Activated T-cell treated with anti-CD3 and anti-CD28 coated beads, Interleukin-2, amount 50 U/mL, for 72 hours (primary cell): Measurements from ENCODE around the gene BCAR3. TPM values are rescaled to one million over a fixed set of nuclear protein-coding genes. Genes with fewer than 3 reads are reported as not detected.

Experiments used
- ATAC-seq, 2 donors: fragments of 150-1000 bp; cut with Tn5 transposase; replicated peaks in 1 of 2; 2 replicates each; pipeline ENCODE4 v1.10.0; 2021; ENCODE audit warnings: moderate library complexity in 2 of 2, mild to moderate bottlenecking in 1 of 2
- DNase-seq, 2 donors: peaks; one replicate each; pipeline ENCODE4 v3.0.0; 2021 to 2022; ENCODE audit warnings: mixed read lengths in 1 of 2
- H3K27ac Mint-ChIP-seq: one replicate; pipeline ENCODE4 v1.8.0; 2022; ENCODE audit warnings: mild to moderate bottlenecking, moderate library complexity, mixed read lengths
- H3K27me3 Mint-ChIP-seq: one replicate; pipeline ENCODE4 v1.8.0; 2022; ENCODE audit warnings: low read depth, mixed read lengths
- H3K36me3 Mint-ChIP-seq, 2 donors: one replicate each; pipeline ENCODE4 v1.8.0; 2022; ENCODE audit warnings: mixed read lengths in 2 of 2, mild to moderate bottlenecking in 1 of 2; ENCODE audit not compliant: insufficient read depth in 2 of 2
- H3K4me1 Mint-ChIP-seq: one replicate; pipeline ENCODE4 v1.8.0; 2022; ENCODE audit warnings: low read depth, mixed read lengths
- H3K4me3 Mint-ChIP-seq, 2 donors: one replicate each; pipeline ENCODE4 v1.8.0; 2022; ENCODE audit warnings: mild to moderate bottlenecking in 2 of 2, mixed read lengths in 2 of 2, moderate library complexity in 2 of 2
- H3K9me3 Mint-ChIP-seq, 2 donors: one replicate each; pipeline ENCODE4 v1.8.0; 2022; ENCODE audit warnings: mixed read lengths in 2 of 2
- total RNA-seq, 2 donors: library from RNA; stranded (reverse); gene quantifications; one replicate each; pipeline ENCODE4 v1.2.3, GENCODE V29; 2022

Gene BCAR3
- total RNA-seq, 2 donors from 2014 or later: 3.1 to 3.2 TPM

DNA sequence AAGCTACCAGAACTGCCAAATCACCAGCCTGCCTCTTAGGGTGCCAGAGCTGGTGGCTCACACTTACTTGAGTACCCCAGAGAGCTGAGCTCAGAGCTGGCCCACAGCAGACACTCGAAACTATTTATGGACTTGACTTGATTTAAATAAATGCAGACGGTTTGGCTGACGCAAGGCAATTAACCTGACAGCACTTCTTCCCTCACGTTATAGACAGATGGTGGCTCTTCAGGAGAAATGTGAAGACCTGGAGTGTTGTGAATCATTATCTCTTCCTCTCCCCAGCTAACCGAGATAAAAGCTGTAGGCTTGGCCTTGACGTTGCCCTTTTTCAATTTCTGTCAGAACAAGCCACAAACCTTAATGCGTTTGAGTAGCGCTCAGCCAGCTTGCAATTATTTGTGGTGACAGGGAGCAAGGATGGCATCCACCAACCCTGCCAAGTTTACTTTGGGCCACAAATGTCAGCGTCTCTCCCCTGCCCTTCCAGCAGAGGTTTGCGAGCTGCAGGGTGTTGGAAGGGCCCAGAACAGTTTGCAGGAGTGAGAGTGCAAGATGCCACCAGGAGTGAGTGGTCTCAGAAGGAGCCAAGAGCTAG, 34.0 kb upstream of the BCAR3 start:
- Mint-ChIP-seq H3K9me3 (peaks cover 0 to 4% of the 10 kb centered on the region in 2 donors), H3K4me1 (peaks cover 50% of the 10 kb centered on the region), H3K27ac (no peak overlapping the region), H3K4me3 (peak overlapping the region; percentile 8 to 45), H3K27me3 (peaks cover 28% of the 10 kb centered on the region), H3K36me3 (peaks cover 7 to 12% of the 10 kb centered on the region in 2 donors)
- ATAC-seq: peak; percentile 78 to 79
- peak; percentile 52 to 58 for DNase-seq

DNA sequence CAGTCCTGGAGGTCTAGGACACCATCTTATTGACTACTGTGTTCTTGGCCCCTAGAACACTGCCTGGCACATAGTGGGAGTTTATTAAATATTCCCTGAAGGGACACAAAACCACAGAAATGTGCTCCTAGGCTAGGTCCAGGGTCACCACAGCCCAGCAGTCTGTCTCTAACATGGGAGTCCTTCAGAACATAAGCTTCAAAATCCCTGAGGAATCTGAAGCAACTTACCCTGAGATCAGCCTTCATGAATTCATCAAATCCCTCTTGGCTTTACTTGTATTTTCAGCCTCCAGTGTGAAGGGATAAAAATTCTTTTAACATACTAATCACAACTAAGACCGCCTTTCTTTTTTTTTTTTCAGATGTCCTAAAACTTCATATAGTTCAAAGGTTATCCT, 32.7 kb upstream of the BCAR3 start:
- ATAC-seq: no peak
- H3K27me3 Mint-ChIP-seq: peaks cover 31% of the 10 kb centered on the region
- no peak overlapping the region for H3K4me3 Mint-ChIP-seq
- peaks cover 54% of the 10 kb centered on the region for H3K4me1 Mint-ChIP-seq
- H3K36me3 Mint-ChIP-seq: peaks cover 7 to 12% of the 10 kb centered on the region in 2 donors
- H3K27ac Mint-ChIP-seq: no peak overlapping the region
- peaks cover 0 to 4% of the 10 kb centered on the region in 2 donors for H3K9me3 Mint-ChIP-seq
- no peak for DNase-seq

DNA sequence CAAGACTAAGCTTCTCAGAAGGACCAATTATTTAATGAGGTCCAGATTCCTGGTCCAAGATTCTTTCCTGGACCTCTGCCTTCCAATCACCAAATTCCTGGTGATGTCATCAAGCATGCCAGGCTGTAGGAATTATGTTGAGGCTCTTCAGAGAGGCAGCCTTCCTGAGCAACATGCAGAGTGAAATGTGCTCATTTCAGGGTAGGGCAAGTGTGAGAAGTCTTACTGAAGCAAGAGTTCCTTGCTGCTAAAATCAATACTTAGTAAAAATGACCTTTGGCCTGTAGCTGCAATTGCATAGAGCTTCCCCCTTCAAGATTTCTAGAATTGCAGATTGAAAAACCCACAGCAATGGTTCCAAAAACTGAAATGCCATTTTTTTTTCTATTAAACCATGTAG, 31.7 kb upstream of the BCAR3 start:
- no peak for DNase-seq
- Mint-ChIP-seq H3K27ac (no peak overlapping the region), H3K4me1 (peaks cover 64% of the 10 kb centered on the region), H3K27me3 (peaks cover 31% of the 10 kb centered on the region), H3K9me3 (peaks cover 0 to 4% of the 10 kb centered on the region in 2 donors), H3K4me3 (no peak overlapping the region), H3K36me3 (peaks cover 7 to 12% of the 10 kb centered on the region in 2 donors)
- no peak for ATAC-seq

DNA sequence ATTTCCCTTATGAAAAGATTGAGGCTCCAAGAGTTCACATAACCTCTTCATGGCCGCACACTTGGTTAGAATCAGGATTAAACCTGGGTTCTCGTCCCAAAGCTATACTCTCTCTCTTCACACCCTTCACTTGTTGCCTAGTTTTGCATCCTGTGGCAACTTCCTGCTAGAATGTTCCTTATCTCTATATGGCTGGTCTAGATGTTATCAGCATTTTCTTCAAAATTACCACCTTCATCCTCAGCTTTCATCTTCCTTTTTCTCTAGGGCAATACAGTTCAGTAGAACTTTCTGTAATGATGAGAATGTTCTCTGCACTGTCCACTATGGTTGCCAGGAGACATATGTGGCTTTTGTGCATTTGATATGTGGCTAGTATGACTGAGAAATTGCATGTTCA, 31.1 kb upstream of the BCAR3 start:
- Mint-ChIP-seq H3K4me1 (peaks cover 70% of the 10 kb centered on the region), H3K27ac (no peak overlapping the region), H3K27me3 (peaks cover 31% of the 10 kb centered on the region), H3K9me3 (peaks cover 0 to 4% of the 10 kb centered on the region in 2 donors), H3K4me3 (peak overlapping the region in 1 of 2 donors; percentile 3), H3K36me3 (peaks cover 7 to 9% of the 10 kb centered on the region in 2 donors)
- ATAC-seq: no peak
- no peak for DNase-seq

DNA sequence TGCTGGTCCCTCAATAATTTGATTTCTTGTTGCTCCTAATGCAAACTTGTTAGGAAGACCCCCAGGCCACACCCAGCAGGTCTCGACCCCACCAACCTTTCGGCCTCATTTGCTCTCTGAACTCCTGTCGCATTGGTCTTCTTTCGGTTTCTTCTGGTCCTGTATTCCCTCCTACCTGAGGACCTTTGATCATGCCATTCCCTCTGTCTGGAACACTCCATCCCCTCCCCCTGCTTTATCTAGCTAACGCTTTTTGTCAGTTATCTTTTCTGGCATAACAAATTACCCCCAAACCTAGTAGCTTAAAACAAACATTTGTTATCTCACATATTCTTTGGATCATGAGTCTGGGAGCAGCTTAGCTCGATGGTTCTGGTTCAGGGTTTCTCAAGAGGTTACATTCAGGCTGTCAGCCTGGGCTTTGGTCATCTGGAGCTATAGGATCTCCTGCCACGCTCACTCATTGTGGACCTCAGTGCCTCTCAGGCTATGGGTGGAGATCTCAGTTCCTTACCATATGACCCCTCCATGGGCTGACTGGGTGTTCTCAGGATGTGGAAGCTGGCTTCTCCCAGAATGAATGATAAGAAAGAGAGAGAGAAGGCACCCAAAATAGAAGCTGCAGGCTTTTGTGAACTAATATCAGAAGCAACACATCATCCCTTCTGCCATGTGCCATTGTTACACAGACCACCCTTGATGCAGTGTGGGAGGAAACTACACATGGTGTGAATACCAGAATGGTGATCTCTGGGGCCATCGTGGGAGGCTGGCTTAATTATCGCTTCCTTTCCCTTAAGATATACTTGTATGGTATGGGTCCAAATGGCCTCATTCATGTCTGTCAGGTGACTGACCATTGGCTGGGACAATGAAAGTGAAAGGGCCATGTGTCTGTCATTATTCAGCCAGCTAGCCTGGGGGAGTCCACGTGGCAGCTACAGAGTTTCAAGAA, 29.1 kb upstream of the BCAR3 start:
- no peak for ATAC-seq
- H3K27me3 Mint-ChIP-seq: peaks cover 31% of the 10 kb centered on the region
- peaks cover 57% of the 10 kb centered on the region for H3K4me1 Mint-ChIP-seq
- no peak for DNase-seq
- H3K9me3 Mint-ChIP-seq: no peaks in the 10 kb centered on the region
- H3K27ac Mint-ChIP-seq: no peak overlapping the region
- no peaks in the 10 kb centered on the region for H3K36me3 Mint-ChIP-seq
- H3K4me3 Mint-ChIP-seq: no peak overlapping the region

DNA sequence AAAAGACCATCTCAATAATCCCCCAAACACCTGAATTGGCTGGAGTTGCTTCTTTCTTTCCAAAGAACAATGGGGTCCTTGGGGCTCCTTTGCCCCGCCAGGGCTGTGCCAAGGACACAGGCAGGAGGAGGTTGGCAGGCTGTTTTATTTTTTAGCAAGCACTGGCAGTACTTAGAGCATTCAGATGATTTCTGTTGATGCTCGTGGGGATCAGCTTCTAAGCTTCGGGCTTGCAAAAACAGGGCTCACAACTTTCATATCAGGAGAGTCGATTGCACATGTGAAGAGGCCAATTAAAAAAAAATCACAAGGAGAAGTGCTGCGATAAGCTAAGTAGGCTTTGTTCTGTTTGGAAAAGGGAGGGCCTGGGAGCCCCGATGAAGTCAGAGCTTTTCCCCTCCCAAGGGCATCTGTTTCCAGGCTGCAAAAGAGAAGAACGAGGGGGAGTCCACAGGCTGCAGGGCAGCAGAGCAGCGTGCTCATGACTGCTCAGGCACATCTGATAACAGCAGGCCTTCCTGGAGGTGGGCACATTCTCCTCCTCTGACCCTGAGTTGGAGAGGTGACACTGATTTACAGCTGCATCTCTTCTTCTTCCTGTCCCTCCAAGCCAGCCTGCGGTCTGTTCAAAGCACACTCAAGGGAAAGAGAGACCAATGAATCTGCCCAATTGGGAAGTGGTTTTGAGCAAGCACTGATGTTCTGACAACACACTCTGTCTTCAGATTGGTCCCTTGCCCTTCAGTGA, 27.3 kb upstream of the BCAR3 start:
- peak overlapping the region; percentile 66 for H3K27ac Mint-ChIP-seq
- peaks cover 47% of the 10 kb centered on the region for H3K4me1 Mint-ChIP-seq
- peak; percentile 12 to 14 for ATAC-seq
- peaks cover 33% of the 10 kb centered on the region for H3K27me3 Mint-ChIP-seq
- H3K36me3 Mint-ChIP-seq: no peaks in the 10 kb centered on the region
- H3K4me3 Mint-ChIP-seq: peak overlapping the region; percentile 47 to 68
- no peaks in the 10 kb centered on the region for H3K9me3 Mint-ChIP-seq
- DNase-seq: no peak

DNA sequence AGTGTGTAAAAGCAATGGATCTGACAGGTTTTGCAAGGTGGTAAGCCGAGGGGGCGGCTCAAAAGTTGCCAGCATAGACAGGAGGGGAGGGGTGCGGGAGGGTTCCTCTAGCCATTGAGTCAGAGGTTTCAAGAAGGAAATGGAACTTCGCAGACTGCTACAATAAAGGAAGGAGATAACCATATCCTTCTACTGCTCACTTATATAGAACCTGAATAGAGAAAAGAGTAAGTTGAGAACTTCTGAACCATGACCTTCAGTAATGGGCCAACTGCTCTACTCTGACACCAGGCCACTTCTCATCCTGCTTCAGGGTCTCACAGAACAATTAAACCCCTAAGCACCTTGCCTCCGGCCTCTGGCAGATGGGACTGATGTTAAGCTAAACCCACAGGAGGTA, 26.3 kb upstream of the BCAR3 start:
- H3K4me1 Mint-ChIP-seq: peaks cover 46% of the 10 kb centered on the region
- DNase-seq (peak; percentile 58 to 71), ATAC-seq (peak; percentile 96 to 98)
- peaks cover 33% of the 10 kb centered on the region for H3K27me3 Mint-ChIP-seq
- peak overlapping the region; percentile 47 to 68 for H3K4me3 Mint-ChIP-seq
- no peaks in the 10 kb centered on the region for H3K36me3 Mint-ChIP-seq
- H3K27ac Mint-ChIP-seq: no peak overlapping the region
- no peaks in the 10 kb centered on the region for H3K9me3 Mint-ChIP-seq

DNA sequence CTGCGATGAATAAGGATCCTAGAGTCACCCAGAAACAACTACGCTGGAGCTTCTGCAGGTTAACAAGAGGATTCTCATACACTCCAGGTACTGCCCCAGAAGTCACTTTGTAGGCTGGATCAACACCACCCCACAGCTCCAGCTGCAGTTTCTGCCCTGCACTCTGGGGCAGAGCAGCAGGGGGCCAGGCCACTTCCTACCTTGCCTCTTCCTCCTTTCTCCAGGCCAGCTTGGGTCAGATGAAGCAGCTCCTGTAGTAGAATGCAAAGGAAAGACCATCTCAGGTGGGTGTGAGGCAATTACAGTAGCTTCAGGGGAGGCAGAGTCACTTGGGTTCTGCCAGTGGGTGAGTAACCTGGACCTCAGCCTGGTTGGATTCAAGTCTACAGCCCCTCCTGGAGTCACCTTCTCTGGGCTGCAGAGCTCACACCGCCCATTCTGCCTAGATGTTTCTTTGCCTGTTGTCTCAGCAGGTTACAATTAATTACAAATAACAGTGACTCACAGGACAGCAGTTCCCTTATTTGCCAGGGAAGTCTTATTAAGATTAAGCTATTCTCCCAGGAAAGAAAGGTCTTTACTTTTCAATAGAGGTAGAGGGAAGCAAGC, 24.4 kb upstream of the BCAR3 start:
- Mint-ChIP-seq H3K27ac (no peak overlapping the region), H3K4me1 (peaks cover 44% of the 10 kb centered on the region), H3K4me3 (no peak overlapping the region), H3K27me3 (peaks cover 17% of the 10 kb centered on the region), H3K9me3 (no peaks in the 10 kb centered on the region), H3K36me3 (no peaks in the 10 kb centered on the region)
- DNase-seq: no peak
- no peak for ATAC-seq

DNA sequence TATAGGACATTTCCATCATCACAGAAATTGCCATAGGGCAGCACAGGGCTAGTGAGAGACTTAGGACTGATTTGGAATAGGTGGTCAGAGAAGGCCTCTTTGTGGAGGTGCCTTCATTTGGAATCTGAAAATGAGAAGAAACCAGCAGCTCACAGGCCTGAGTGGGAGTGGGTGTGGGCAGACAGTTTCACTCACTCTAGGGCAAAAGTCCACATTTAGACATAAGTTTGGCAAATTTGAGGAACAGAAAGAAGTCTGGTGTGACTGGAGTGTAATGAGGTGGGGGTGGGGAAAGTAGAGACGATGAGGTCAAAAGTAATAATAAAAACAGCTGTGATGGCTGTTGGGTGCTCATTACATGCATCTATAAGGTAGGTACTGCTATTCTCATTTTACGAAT, 22.4 kb upstream of the BCAR3 start:
- Mint-ChIP-seq H3K36me3 (no peaks in the 10 kb centered on the region), H3K27me3 (peaks cover 9% of the 10 kb centered on the region), H3K9me3 (no peaks in the 10 kb centered on the region), H3K27ac (no peak overlapping the region), H3K4me1 (peaks cover 34% of the 10 kb centered on the region), H3K4me3 (no peak overlapping the region)
- no peak for ATAC-seq
- DNase-seq: no peak

DNA sequence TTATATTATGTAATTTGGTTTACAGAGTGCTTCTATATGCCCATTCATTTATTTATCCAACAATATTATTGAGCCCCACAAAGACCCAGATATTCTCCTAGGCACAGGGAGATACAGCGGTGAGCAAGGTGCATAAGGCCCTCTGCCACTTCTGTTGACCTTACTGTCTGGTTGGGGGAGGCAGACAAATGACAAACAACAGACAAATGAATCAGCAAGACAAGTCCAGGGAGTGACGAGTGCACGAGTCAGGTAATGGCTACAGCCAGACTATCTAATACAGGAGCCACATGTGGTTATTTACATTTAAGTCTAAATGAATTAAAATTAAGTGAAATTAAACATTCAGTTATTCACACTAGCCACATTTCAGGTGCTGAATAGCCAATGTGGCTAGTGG, 22.0 kb upstream of the BCAR3 start:
- H3K4me3 Mint-ChIP-seq: no peak overlapping the region
- no peak overlapping the region for H3K27ac Mint-ChIP-seq
- no peaks in the 10 kb centered on the region for H3K9me3 Mint-ChIP-seq
- H3K36me3 Mint-ChIP-seq: no peaks in the 10 kb centered on the region
- H3K27me3 Mint-ChIP-seq: peaks cover 9% of the 10 kb centered on the region
- DNase-seq (no peak), ATAC-seq (peak in 1 of 2 donors; percentile 22)
- H3K4me1 Mint-ChIP-seq: peaks cover 29% of the 10 kb centered on the region

DNA sequence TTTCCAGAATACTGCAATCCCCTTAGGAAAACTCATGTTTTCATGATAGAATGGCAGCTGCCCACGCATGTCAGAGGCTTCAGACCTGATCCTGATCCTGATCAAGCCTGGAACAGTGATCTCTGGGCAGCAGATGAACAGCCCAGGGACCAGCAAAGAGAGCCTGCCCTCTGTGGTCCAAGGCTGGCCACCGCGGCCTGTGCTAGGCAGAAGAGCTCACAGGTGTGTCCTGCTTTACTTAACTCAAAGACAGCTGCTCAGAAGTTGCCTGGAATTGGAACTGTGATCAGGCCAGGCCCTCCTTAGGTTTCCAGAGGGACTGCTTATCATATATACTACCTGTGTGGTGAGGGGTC, 21.2 kb upstream of the BCAR3 start:
- Mint-ChIP-seq H3K4me3 (no peak overlapping the region), H3K9me3 (no peaks in the 10 kb centered on the region), H3K4me1 (peaks cover 21% of the 10 kb centered on the region), H3K36me3 (no peaks in the 10 kb centered on the region), H3K27me3 (peaks cover 12% of the 10 kb centered on the region), H3K27ac (no peak overlapping the region)
- DNase-seq: no peak
- ATAC-seq: no peak

DNA sequence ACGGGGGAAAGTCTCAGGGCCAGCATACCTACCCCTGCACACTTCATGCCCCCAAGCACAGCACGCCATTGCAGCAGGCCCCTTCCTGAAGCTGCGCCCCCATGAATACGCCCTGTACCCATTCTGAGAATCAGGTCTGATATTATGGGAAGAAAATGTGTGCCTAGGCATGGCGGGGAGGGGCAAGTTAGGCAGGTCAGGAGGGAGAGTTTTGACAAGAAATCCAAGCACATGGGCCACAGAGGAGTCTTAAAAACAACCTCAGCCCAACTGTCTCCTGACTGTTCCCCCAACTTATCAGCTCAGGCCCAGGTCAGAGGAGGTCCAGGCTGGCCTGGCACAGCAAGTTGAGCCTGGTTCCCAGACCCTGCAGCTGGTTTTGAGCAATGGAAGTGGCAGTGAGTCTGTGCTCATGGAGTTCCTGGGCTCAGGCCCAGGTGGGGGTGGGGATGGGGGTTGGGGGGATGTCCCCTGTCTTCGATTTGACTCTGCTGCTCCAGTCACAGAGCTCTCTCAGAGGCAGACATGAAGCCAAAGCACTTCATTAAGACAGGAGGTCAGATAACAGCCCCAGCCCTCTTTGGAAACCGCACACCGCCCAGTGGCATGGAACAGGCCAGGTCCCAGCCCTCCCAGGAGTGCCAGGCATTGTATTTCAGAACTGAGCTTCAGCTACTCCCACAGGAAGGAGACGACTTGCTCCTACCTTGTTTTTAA, 20.6 kb upstream of the BCAR3 start:
- Mint-ChIP-seq H3K4me3 (no peak overlapping the region), H3K4me1 (peaks cover 17% of the 10 kb centered on the region), H3K27ac (no peak overlapping the region), H3K9me3 (no peaks in the 10 kb centered on the region), H3K27me3 (peaks cover 17% of the 10 kb centered on the region), H3K36me3 (no peaks in the 10 kb centered on the region)
- DNase-seq (no peak), ATAC-seq (no peak)
